ENCODE data around the gene RBM15.
A peak's percentile ranks its signal among the peaks of the same experiment; 100 is the strongest.

Gene RBM15

GRCh38 chr1:110320168-110320518 is 19.0 kb upstream of the RBM15 start:
- no peak for DNase-seq

GRCh38 chr1:110321045-110321444 is 18.1 kb upstream of the RBM15 start:
- DNase-seq = no peak

- no peak for DNase-seq
These were observed 17.3 kb upstream of the RBM15 start for GRCh38 chr1:110321846-110322245.

GRCh38 chr1:110324667-110325066 is 14.5 kb upstream of the RBM15 start:
- no peak for DNase-seq

- no peak for DNase-seq
These were observed 12.4 kb upstream of the RBM15 start for GRCh38 chr1:110326826-110327225.

- no peak for DNase-seq
These were observed 10.9 kb upstream of the RBM15 start for GRCh38 chr1:110328274-110328673.

GRCh38 chr1:110328700-110329099 is 10.5 kb upstream of the RBM15 start:
- DNase-seq = no peak

GRCh38 chr1:110335265-110335664 is 3.9 kb upstream of the RBM15 start:
- DNase-seq = no peak

GRCh38 chr1:110336300-110337039 is 2.7 kb upstream of the RBM15 start:
- no peak for DNase-seq

- DNase-seq = peak; percentile 39
These were observed 1.4 kb upstream of the RBM15 start for GRCh38 chr1:110337704-110338308.

- peak; percentile 93 for DNase-seq
These were observed 780 bp upstream of the RBM15 start for GRCh38 chr1:110338309-110338885.

GRCh38 chr1:110339407-110340206 is 430 bp downstream of the RBM15 start:
- DNase-seq = peak; percentile 64

GRCh38 chr1:110340207-110340468 is 961 bp downstream of the RBM15 start:
- no peak for DNase-seq

GRCh38 chr1:110341146-110341871 is 2.1 kb downstream of the RBM15 start:
- no peak for DNase-seq

- no peak for DNase-seq
These were observed 2.7 kb downstream of the RBM15 start for GRCh38 chr1:110341872-110342331.

GRCh38 chr1:110343249-110343648 is 4.1 kb downstream of the RBM15 start:
- no peak for DNase-seq

- no peak for DNase-seq
These were observed 5.0 kb downstream of the RBM15 start for GRCh38 chr1:110344152-110344551.

- DNase-seq = no peak
These were observed 6.3 kb downstream of the RBM15 start for GRCh38 chr1:110345480-110345879.

- DNase-seq = no peak
These were observed 7.5 kb downstream of the RBM15 start for GRCh38 chr1:110346690-110347089.

GRCh38 chr1:110347182-110347893 is 8.2 kb downstream of the RBM15 start:
- DNase-seq = no peak

- no peak for DNase-seq
These were observed 8.9 kb downstream of the RBM15 start for GRCh38 chr1:110348050-110348449.

- no peak for DNase-seq
These were observed 9.6 kb downstream of the RBM15 start for GRCh38 chr1:110348771-110349170.

All from activated naive CD4-positive, alpha-beta T cell treated with anti-CD3 and anti-CD28 coated beads, Interleukin-2, amount 50 U/mL, for 16 hours (primary cell).